Measurements from ENCODE around the gene TLDC2.

DNA sequence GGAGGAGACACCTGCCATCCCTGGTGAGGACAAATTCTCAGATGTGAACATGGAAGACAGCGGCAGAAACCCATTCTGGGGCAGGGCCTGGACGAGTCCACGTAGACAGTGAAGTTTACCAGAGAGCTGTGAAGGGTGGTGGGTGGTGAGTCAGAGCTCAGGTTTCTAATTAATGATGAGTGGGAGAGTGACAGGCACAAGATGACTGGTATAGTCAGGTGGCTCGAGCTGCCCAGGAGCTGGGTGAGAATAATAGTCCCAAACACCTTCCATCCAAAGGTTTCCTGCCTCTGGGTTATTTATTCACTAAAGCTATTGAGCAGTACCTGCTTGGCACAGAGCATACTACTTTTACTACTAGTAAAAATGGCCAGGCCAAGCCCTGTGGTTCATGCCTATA, 6.0 kb downstream of the TLDC2 start:
- TF ChIP-seq, protein P1, sequence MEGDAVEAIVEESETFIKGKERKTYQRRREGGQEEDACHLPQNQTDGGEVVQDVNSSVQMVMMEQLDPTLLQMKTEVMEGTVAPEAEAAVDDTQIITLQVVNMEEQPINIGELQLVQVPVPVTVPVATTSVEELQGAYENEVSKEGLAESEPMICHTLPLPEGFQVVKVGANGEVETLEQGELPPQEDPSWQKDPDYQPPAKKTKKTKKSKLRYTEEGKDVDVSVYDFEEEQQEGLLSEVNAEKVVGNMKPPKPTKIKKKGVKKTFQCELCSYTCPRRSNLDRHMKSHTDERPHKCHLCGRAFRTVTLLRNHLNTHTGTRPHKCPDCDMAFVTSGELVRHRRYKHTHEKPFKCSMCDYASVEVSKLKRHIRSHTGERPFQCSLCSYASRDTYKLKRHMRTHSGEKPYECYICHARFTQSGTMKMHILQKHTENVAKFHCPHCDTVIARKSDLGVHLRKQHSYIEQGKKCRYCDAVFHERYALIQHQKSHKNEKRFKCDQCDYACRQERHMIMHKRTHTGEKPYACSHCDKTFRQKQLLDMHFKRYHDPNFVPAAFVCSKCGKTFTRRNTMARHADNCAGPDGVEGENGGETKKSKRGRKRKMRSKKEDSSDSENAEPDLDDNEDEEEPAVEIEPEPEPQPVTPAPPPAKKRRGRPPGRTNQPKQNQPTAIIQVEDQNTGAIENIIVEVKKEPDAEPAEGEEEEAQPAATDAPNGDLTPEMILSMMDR (IDR thresholded peaks at IDR 0.05 in 2 of 3, conservative IDR thresholded peaks at IDR 0.05 in 1 of 3; ENCODE audit: borderline replicate concordance in 1 of 3, insufficient read depth in 1 of 3, low read depth in 2 of 3, low read length in 2 of 3) = no peak
- TF ChIP-seq POLR2AphosphoS5 (IDR thresholded peaks at IDR 0.05; ENCODE audit: low read depth, low read length) = no peak
- TF ChIP-seq FOSL1 (IDR thresholded peaks at IDR 0.05; ENCODE audit: low read depth) = 0 out of 2 replicates have a peak, but pooled peaks have one; percentile 12
- no peak for TF ChIP-seq POLR2A (IDR thresholded peaks at IDR 0.05; ENCODE audit: borderline replicate concordance, extremely low read depth, insufficient read depth, insufficient read length)
- no peak for TF ChIP-seq TCF7L2 (IDR thresholded peaks at IDR 0.05; ENCODE audit: borderline replicate concordance, extremely low read depth, insufficient read depth, insufficient read length)
- TF ChIP-seq EZH2 (IDR thresholded peaks at IDR 0.05) = no peak
- TF ChIP-seq, protein P2, sequence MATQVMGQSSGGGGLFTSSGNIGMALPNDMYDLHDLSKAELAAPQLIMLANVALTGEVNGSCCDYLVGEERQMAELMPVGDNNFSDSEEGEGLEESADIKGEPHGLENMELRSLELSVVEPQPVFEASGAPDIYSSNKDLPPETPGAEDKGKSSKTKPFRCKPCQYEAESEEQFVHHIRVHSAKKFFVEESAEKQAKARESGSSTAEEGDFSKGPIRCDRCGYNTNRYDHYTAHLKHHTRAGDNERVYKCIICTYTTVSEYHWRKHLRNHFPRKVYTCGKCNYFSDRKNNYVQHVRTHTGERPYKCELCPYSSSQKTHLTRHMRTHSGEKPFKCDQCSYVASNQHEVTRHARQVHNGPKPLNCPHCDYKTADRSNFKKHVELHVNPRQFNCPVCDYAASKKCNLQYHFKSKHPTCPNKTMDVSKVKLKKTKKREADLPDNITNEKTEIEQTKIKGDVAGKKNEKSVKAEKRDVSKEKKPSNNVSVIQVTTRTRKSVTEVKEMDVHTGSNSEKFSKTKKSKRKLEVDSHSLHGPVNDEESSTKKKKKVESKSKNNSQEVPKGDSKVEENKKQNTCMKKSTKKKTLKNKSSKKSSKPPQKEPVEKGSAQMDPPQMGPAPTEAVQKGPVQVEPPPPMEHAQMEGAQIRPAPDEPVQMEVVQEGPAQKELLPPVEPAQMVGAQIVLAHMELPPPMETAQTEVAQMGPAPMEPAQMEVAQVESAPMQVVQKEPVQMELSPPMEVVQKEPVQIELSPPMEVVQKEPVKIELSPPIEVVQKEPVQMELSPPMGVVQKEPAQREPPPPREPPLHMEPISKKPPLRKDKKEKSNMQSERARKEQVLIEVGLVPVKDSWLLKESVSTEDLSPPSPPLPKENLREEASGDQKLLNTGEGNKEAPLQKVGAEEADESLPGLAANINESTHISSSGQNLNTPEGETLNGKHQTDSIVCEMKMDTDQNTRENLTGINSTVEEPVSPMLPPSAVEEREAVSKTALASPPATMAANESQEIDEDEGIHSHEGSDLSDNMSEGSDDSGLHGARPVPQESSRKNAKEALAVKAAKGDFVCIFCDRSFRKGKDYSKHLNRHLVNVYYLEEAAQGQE (IDR thresholded peaks at IDR 0.05; ENCODE audit: low read depth) = no peak
- TF ChIP-seq, protein P3, sequence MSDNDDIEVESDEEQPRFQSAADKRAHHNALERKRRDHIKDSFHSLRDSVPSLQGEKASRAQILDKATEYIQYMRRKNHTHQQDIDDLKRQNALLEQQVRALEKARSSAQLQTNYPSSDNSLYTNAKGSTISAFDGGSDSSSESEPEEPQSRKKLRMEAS (IDR thresholded peaks at IDR 0.05) = no peak
- TF ChIP-seq EZH2phosphoT487 (IDR thresholded peaks at IDR 0.05; ENCODE audit: borderline replicate concordance) = no peak
- TF ChIP-seq ELF1 (IDR thresholded peaks at IDR 0.05; ENCODE audit: borderline replicate concordance, low read depth) = no peak
